ENCODE results near the gene TMEM255B.

DNA sequence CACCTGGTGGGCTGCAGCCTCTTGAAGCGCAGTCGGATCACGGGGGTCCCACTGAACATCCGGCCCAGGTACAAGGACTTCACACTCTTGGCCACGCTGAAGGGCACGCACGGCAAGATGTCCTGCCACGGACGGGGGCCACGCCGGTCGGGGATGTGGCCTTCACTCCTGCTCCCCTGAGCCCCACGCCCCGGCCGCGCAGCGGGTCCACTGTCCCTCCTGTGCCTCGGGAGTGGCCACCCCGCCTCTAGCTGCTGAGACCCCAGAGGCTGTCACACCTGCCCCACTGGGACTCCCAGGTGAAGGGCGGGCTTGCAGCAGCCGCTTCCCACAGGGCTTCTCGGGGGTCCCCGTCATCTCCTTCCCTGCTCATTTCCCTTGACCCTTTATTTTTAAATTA, 73.6 kb downstream of the TMEM255B start:
- TF ChIP-seq POLR2A (IDR thresholded peaks at IDR 0.05) = no peak
- TF ChIP-seq, protein P1, sequence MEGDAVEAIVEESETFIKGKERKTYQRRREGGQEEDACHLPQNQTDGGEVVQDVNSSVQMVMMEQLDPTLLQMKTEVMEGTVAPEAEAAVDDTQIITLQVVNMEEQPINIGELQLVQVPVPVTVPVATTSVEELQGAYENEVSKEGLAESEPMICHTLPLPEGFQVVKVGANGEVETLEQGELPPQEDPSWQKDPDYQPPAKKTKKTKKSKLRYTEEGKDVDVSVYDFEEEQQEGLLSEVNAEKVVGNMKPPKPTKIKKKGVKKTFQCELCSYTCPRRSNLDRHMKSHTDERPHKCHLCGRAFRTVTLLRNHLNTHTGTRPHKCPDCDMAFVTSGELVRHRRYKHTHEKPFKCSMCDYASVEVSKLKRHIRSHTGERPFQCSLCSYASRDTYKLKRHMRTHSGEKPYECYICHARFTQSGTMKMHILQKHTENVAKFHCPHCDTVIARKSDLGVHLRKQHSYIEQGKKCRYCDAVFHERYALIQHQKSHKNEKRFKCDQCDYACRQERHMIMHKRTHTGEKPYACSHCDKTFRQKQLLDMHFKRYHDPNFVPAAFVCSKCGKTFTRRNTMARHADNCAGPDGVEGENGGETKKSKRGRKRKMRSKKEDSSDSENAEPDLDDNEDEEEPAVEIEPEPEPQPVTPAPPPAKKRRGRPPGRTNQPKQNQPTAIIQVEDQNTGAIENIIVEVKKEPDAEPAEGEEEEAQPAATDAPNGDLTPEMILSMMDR (IDR thresholded peaks at IDR 0.05) = no peak

Data from prostate gland (tissue), 2 donors.